ENCODE measurements around the gene HECTD4.
"Not testable (repeated sequence)": the region's sequence is repeated elsewhere in the genome, so short reads cannot be mapped to it uniquely, and the experiment has no call there.

Gene HECTD4

GRCh38 chr12:112353393-112353792 is 28.8 kb downstream of the HECTD4 start:
- no peak for DNase-seq (ENCODE audit: low spot score)

- no peak for DNase-seq (ENCODE audit: low spot score)
Observed at GRCh38 chr12:112352921-112353320, 29.3 kb downstream of the HECTD4 start.

- peak; percentile 97 for DNase-seq (ENCODE audit: low spot score)
Observed at GRCh38 chr12:112350593-112351592, 31.3 kb downstream of the HECTD4 start.

GRCh38 chr12:112349431-112349830 is 32.8 kb downstream of the HECTD4 start:
- peak; percentile 82 for DNase-seq (ENCODE audit: low spot score)

GRCh38 chr12:112348926-112349325 is 33.3 kb downstream of the HECTD4 start:
- DNase-seq (ENCODE audit: low spot score) = not testable (repeated sequence)

- DNase-seq (ENCODE audit: low spot score) = peak; percentile 49
Observed at GRCh38 chr12:112347581-112347982, 34.6 kb downstream of the HECTD4 start.

- DNase-seq (ENCODE audit: low spot score) = no peak
Observed at GRCh38 chr12:112346194-112346593, 36.0 kb downstream of the HECTD4 start.

- peak; percentile 57 for DNase-seq (ENCODE audit: low spot score)
Observed at GRCh38 chr12:112344220-112344619, 38.0 kb downstream of the HECTD4 start.

- DNase-seq (ENCODE audit: low spot score) = peak; percentile 92
Observed at GRCh38 chr12:112342587-112342986, 39.6 kb downstream of the HECTD4 start.

- DNase-seq (ENCODE audit: low spot score) = peak; percentile 55
Observed at GRCh38 chr12:112341046-112341825, 41.0 kb downstream of the HECTD4 start.

- DNase-seq (ENCODE audit: low spot score) = peak; percentile 65
Observed at GRCh38 chr12:112340230-112340629, 42.0 kb downstream of the HECTD4 start.

- DNase-seq (ENCODE audit: low spot score) = not testable (repeated sequence)
Observed at GRCh38 chr12:112334999-112335398, 47.2 kb downstream of the HECTD4 start.

GRCh38 chr12:112333019-112333418 is 49.2 kb downstream of the HECTD4 start:
- peak; percentile 40 for DNase-seq (ENCODE audit: low spot score)

- no peak for DNase-seq (ENCODE audit: low spot score)
Observed at GRCh38 chr12:112331886-112332285, 50.3 kb downstream of the HECTD4 start.

GRCh38 chr12:112330706-112331105 is 51.5 kb downstream of the HECTD4 start:
- DNase-seq (ENCODE audit: low spot score) = peak; percentile 49

GRCh38 chr12:112328456-112329124 is 53.6 kb downstream of the HECTD4 start:
- DNase-seq (ENCODE audit: low spot score) = peak; percentile 38

- peak; percentile 45 for DNase-seq (ENCODE audit: low spot score)
Observed at GRCh38 chr12:112327209-112327938, 54.9 kb downstream of the HECTD4 start.

GRCh38 chr12:112325622-112326207 is 56.5 kb downstream of the HECTD4 start:
- peak; percentile 84 for DNase-seq (ENCODE audit: low spot score)

- no peak for DNase-seq (ENCODE audit: low spot score)
Observed at GRCh38 chr12:112325157-112325556, 57.1 kb downstream of the HECTD4 start.

GRCh38 chr12:112322882-112323547 is 59.2 kb downstream of the HECTD4 start:
- DNase-seq (ENCODE audit: low spot score) = peak; percentile 40

All from hematopoietic multipotent progenitor cell treated with erythropoietin and hydrocortisone succinate and interleukin-3 and kit ligand, for 17 days (in vitro differentiated cells).